Activated naive CD4-positive, alpha-beta T cell treated with anti-CD3 and anti-CD28 coated beads, Interleukin-2, amount 50 U/mL, for 24 hours (primary cell): Measurements from ENCODE around the gene WDR82.
A peak's percentile ranks its signal among the peaks of the same experiment; 100 is the strongest.

ENCODE experiments used
- H3K27ac Mint-ChIP-seq: one replicate; pipeline ENCODE4 v1.8.0; 2021; ENCODE audit warnings: mild to moderate bottlenecking, mixed read lengths
- H3K27me3 Mint-ChIP-seq: one replicate; pipeline ENCODE4 v1.8.0; 2021; ENCODE audit warnings: mixed read lengths
- H3K36me3 Mint-ChIP-seq: one replicate; pipeline ENCODE4 v1.8.0; 2021; ENCODE audit warnings: mixed read lengths
- H3K4me1 Mint-ChIP-seq: one replicate; pipeline ENCODE4 v1.8.0; 2021; ENCODE audit warnings: mixed read lengths
- H3K4me3 Mint-ChIP-seq: one replicate; pipeline ENCODE4 v1.8.0; 2021; ENCODE audit warnings: mild to moderate bottlenecking, mixed read lengths
- H3K9me3 Mint-ChIP-seq: one replicate; pipeline ENCODE4 v1.8.0; 2021; ENCODE audit warnings: mixed read lengths

The WDR82 gene

GRCh38 chr3:52243791-52244628 is 34.4 kb downstream of the WDR82 start:
- H3K27me3 Mint-ChIP-seq: no peaks in the 10 kb centered on the region
- peak overlapping the region; percentile 81 for H3K4me3 Mint-ChIP-seq
- peaks cover 84% of the 10 kb centered on the region for H3K4me1 Mint-ChIP-seq
- no peaks in the 10 kb centered on the region for H3K9me3 Mint-ChIP-seq
- peak overlapping the region; percentile 79 for H3K27ac Mint-ChIP-seq
- peaks cover 9% of the 10 kb centered on the region for H3K36me3 Mint-ChIP-seq

GRCh38 chr3:52242039-52242438 is 36.4 kb downstream of the WDR82 start:
- Mint-ChIP-seq H3K27ac (peak overlapping the region; percentile 57), H3K27me3 (no peaks in the 10 kb centered on the region), H3K4me3 (peak overlapping the region; percentile 13), H3K36me3 (peaks cover 4% of the 10 kb centered on the region), H3K4me1 (peaks cover 80% of the 10 kb centered on the region), H3K9me3 (no peaks in the 10 kb centered on the region)

- H3K4me3 Mint-ChIP-seq: peak overlapping the region; percentile 97
These were observed 37.5 kb downstream of the WDR82 start for GRCh38 chr3:52240886-52241370.

GRCh38 chr3:52240059-52240885 is 38.2 kb downstream of the WDR82 start:
- Mint-ChIP-seq H3K9me3 (no peaks in the 10 kb centered on the region), H3K4me1 (peaks cover 86% of the 10 kb centered on the region), H3K27ac (peak overlapping the region; percentile 98), H3K27me3 (no peaks in the 10 kb centered on the region), H3K36me3 (peaks cover 4% of the 10 kb centered on the region), H3K4me3 (peak overlapping the region; percentile 97)

More at GRCh38 chr3:52240886-52241370, 37.5 kb downstream of the WDR82 start:
- peaks cover 4% of the 10 kb centered on the region for H3K36me3 Mint-ChIP-seq
- H3K4me1 Mint-ChIP-seq: peaks cover 81% of the 10 kb centered on the region
- no peaks in the 10 kb centered on the region for H3K9me3 Mint-ChIP-seq
- H3K27ac Mint-ChIP-seq: peak overlapping the region; percentile 98
- no peaks in the 10 kb centered on the region for H3K27me3 Mint-ChIP-seq

- no peaks in the 10 kb centered on the region for H3K27me3 Mint-ChIP-seq
- H3K4me3 Mint-ChIP-seq: peak within 1 kb of the TSS; percentile 97
- H3K27ac Mint-ChIP-seq: peak within 1 kb of the TSS; percentile 98
- H3K9me3 Mint-ChIP-seq: no peaks in the 10 kb centered on the region
- peaks cover 4% of the 10 kb centered on the region for H3K36me3 Mint-ChIP-seq
- H3K4me1 Mint-ChIP-seq: peaks cover 87% of the 10 kb centered on the region
These were observed 39.4 kb downstream of the WDR82 start, which contains the start of gene TWF2 for GRCh38 chr3:52238761-52239701. Gene TWF2 (minus strand): TSS chr3:52239158. CDS start chr3:52239016, 142 bp downstream.

- Mint-ChIP-seq H3K27me3 (no peaks in the 10 kb centered on the region), H3K9me3 (no peaks in the 10 kb centered on the region), H3K4me1 (peaks cover 87% of the 10 kb centered on the region), H3K4me3 (peak overlapping the region; percentile 97), H3K27ac (peak overlapping the region; percentile 88), H3K36me3 (peaks cover 4% of the 10 kb centered on the region)
These were observed 40.2 kb downstream of the WDR82 start for GRCh38 chr3:52238193-52238760.

- peaks cover 4% of the 10 kb centered on the region for H3K36me3 Mint-ChIP-seq
- H3K27me3 Mint-ChIP-seq: no peaks in the 10 kb centered on the region
- peaks cover 89% of the 10 kb centered on the region for H3K4me1 Mint-ChIP-seq
- H3K9me3 Mint-ChIP-seq: no peaks in the 10 kb centered on the region
- H3K27ac Mint-ChIP-seq: no peak overlapping the region
- peak overlapping the region; percentile 97 for H3K4me3 Mint-ChIP-seq
These were observed 40.7 kb downstream of the WDR82 start for GRCh38 chr3:52237657-52238172.

- Mint-ChIP-seq H3K4me3 (peak overlapping the region; percentile 97), H3K9me3 (no peaks in the 10 kb centered on the region), H3K27ac (peak overlapping the region; percentile 76), H3K4me1 (peaks cover 93% of the 10 kb centered on the region), H3K36me3 (peaks cover 4% of the 10 kb centered on the region), H3K27me3 (no peaks in the 10 kb centered on the region)
These were observed 41.3 kb downstream of the WDR82 start for GRCh38 chr3:52237006-52237656.

GRCh38 chr3:52236424-52236886 is 42.0 kb downstream of the WDR82 start:
- peaks cover 92% of the 10 kb centered on the region for H3K4me1 Mint-ChIP-seq
- no peaks in the 10 kb centered on the region for H3K9me3 Mint-ChIP-seq
- no peak overlapping the region for H3K4me3 Mint-ChIP-seq
- peaks cover 4% of the 10 kb centered on the region for H3K36me3 Mint-ChIP-seq
- H3K27ac Mint-ChIP-seq: peak overlapping the region; percentile 77
- H3K27me3 Mint-ChIP-seq: no peaks in the 10 kb centered on the region

- Mint-ChIP-seq H3K27ac (peak overlapping the region; percentile 30), H3K4me1 (peaks cover 76% of the 10 kb centered on the region), H3K9me3 (no peaks in the 10 kb centered on the region), H3K27me3 (no peaks in the 10 kb centered on the region), H3K36me3 (peaks cover 6% of the 10 kb centered on the region), H3K4me3 (no peak overlapping the region)
These were observed 43.7 kb downstream of the WDR82 start for GRCh38 chr3:52234516-52235447.

GRCh38 chr3:52233968-52234367 is 44.5 kb downstream of the WDR82 start:
- H3K4me3 Mint-ChIP-seq: no peak overlapping the region
- H3K27me3 Mint-ChIP-seq: no peaks in the 10 kb centered on the region
- H3K27ac Mint-ChIP-seq: peak overlapping the region; percentile 30
- H3K36me3 Mint-ChIP-seq: peaks cover 4% of the 10 kb centered on the region
- no peaks in the 10 kb centered on the region for H3K9me3 Mint-ChIP-seq
- peaks cover 70% of the 10 kb centered on the region for H3K4me1 Mint-ChIP-seq

GRCh38 chr3:52233108-52233591 is 45.3 kb downstream of the WDR82 start:
- peaks cover 66% of the 10 kb centered on the region for H3K4me1 Mint-ChIP-seq
- peaks cover 4% of the 10 kb centered on the region for H3K36me3 Mint-ChIP-seq
- H3K4me3 Mint-ChIP-seq: no peak overlapping the region
- H3K27me3 Mint-ChIP-seq: no peaks in the 10 kb centered on the region
- H3K27ac Mint-ChIP-seq: peak overlapping the region; percentile 55
- H3K9me3 Mint-ChIP-seq: no peaks in the 10 kb centered on the region
